ENCODE data around the gene MTG2. TPM values are rescaled to one million over a fixed set of nuclear protein-coding genes. Genes with fewer than 3 reads are reported as not detected.

The MTG2 gene
- polyA plus RNA-seq, 1 of the 3 experiments (the other 2 are of a cell fraction) = 42.9 TPM

- POLR2A ChIA-PET = no interaction called here
- no peaks in the 10 kb centered on the region for H3F3A ChIP-seq (replicated peaks; ENCODE audit: insufficient read depth)
- H3K4me2 ChIP-seq = 0 out of 2 replicates have a peak overlapping the region, but pooled peaks have one; percentile 71
- peaks cover 80% of the 10 kb centered on the region for H4K20me1 ChIP-seq (ENCODE audit: insufficient read depth)
- H3K4me3 ChIP-seq (ENCODE audit: low read depth in 2 of 2, low read length in 1 of 2) = no peak overlapping the region
- H2AFZ ChIP-seq (ENCODE audit: low read depth) = no peak overlapping the region
- H3K9me3 ChIP-seq = no peaks in the 10 kb centered on the region
- 96% methylated on average over 20 of the region's 22 CpGs for WGBS (ENCODE audit: low lambda C conversion rate)
- H3K36me3 ChIP-seq (replicated peaks in 1 of 2; ENCODE audit: control insufficient read depth in 1 of 2, insufficient read depth in 2 of 2, low read length in 1 of 2) = peaks cover 0 to 2% of the 10 kb centered on the region in 2 experiments
- no peak for DNase-seq
- H3K27me3 ChIP-seq (ENCODE audit: insufficient read depth) = no peaks in the 10 kb centered on the region
- no peak overlapping the region for H3K27ac ChIP-seq (ENCODE audit: low read depth in 2 of 2, low read length in 1 of 2)
- no peaks in the 10 kb centered on the region for H3K9me2 ChIP-seq
- no peak overlapping the region for H3K9ac ChIP-seq
- peaks cover 86% of the 10 kb centered on the region for H3K79me2 ChIP-seq (ENCODE audit: insufficient read depth)
- no peak for TF ChIP-seq MXI1 (IDR thresholded peaks at IDR 0.05; ENCODE audit: low read depth, low read length)
- no peak for TF ChIP-seq RFX5 (IDR thresholded peaks at IDR 0.05; ENCODE audit: low read length)
- TF ChIP-seq FOXJ3 (CRISPR knock-in tag; IDR thresholded peaks at IDR 0.05) = no peak
- TF ChIP-seq YY1 (IDR thresholded peaks at IDR 0.05; ENCODE audit: low read depth) = no peak
- TF ChIP-seq NRF1 (IDR thresholded peaks at IDR 0.05; ENCODE audit: low read depth, low read length) = no peak
- no peak for TF ChIP-seq TAF1 (IDR thresholded peaks at IDR 0.05; ENCODE audit: borderline replicate concordance, low read depth, low read length)
- no peak for TF ChIP-seq NFIC (IDR thresholded peaks at IDR 0.05; ENCODE audit: borderline replicate concordance)
- TF ChIP-seq SIN3A (IDR thresholded peaks at IDR 0.05; ENCODE audit: borderline replicate concordance, low read depth, low read length) = no peak
- TF ChIP-seq CTCF (IDR thresholded peaks at IDR 0.05) = no peak
- no peak for TF ChIP-seq ELF1 (IDR thresholded peaks at IDR 0.05)
- no peak for TF ChIP-seq EP300 (IDR thresholded peaks at IDR 0.05; ENCODE audit: borderline replicate concordance in 1 of 2, low read depth in 1 of 2, low read length in 1 of 2)
- TF ChIP-seq GABPA (IDR thresholded peaks at IDR 0.05; ENCODE audit: low read depth) = no peak
- TF ChIP-seq FOXM1 (IDR thresholded peaks at IDR 0.05; ENCODE audit: low read depth) = no peak
- TF ChIP-seq PBX3 (IDR thresholded peaks at IDR 0.05) = no peak
- peaks cover 0 to 21% of the 10 kb centered on the region in 2 experiments; a peak in 3 of 4 replicates for H3K4me1 ChIP-seq (ENCODE audit: control insufficient read depth in 1 of 2, insufficient read depth in 2 of 2, low read depth in 1 of 2, low read length in 1 of 2)
- CTCF ChIA-PET = interaction anchor here (1.0 to 4.7 kb wide), 3 partner anchors 11 to 137 kb away, joined by 3 to 23 read pairs (median 9); no protein-coding TSS in a partner anchor
These were observed 36.6 kb upstream of the MTG2 start for GRCh38 chr20:62146019-62146755.

- POLR2A ChIA-PET = interaction anchor here (0.5 kb wide), 1 partner anchor 21 kb away, joined by 3 read pairs; no protein-coding TSS in a partner anchor
- Histone ChIP-seq H2AFZ (ENCODE audit: low read depth) (no peak overlapping the region), H4K20me1 (ENCODE audit: insufficient read depth) (peaks cover 78% of the 10 kb centered on the region), H3K27ac (ENCODE audit: low read depth in 2 of 2, low read length in 1 of 2) (no peak overlapping the region), H3K4me2 (no peak overlapping the region), H3K9ac (no peak overlapping the region), H3K4me3 (ENCODE audit: low read depth in 2 of 2, low read length in 1 of 2) (no peak overlapping the region), H3K27me3 (ENCODE audit: insufficient read depth) (no peaks in the 10 kb centered on the region), H3K36me3 (replicated peaks in 1 of 2; ENCODE audit: control insufficient read depth in 1 of 2, insufficient read depth in 2 of 2, low read length in 1 of 2) (peaks cover 0 to 2% of the 10 kb centered on the region in 2 experiments), H3F3A (replicated peaks; ENCODE audit: insufficient read depth) (no peaks in the 10 kb centered on the region), H3K79me2 (ENCODE audit: insufficient read depth) (peaks cover 83% of the 10 kb centered on the region), H3K9me2 (no peaks in the 10 kb centered on the region), H3K9me3 (no peaks in the 10 kb centered on the region), H3K4me1 (ENCODE audit: control insufficient read depth in 1 of 2, insufficient read depth in 2 of 2, low read depth in 1 of 2, low read length in 1 of 2) (peaks cover 0 to 13% of the 10 kb centered on the region in 2 experiments; a peak in 2 of 4 replicates)
- TF ChIP-seq SMC3 (IDR thresholded peaks at IDR 0.05; ENCODE audit: low read depth, low read length) = no peak
- no peak for TF ChIP-seq EP300 (IDR thresholded peaks at IDR 0.05; ENCODE audit: borderline replicate concordance in 1 of 2, low read depth in 1 of 2, low read length in 1 of 2)
- TF ChIP-seq CTCF (IDR thresholded peaks at IDR 0.05) = no peak
- TF ChIP-seq RAD21 (IDR thresholded peaks at IDR 0.05; ENCODE audit: low read length) = no peak
- TF ChIP-seq, protein P1, sequence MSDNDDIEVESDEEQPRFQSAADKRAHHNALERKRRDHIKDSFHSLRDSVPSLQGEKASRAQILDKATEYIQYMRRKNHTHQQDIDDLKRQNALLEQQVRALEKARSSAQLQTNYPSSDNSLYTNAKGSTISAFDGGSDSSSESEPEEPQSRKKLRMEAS (IDR thresholded peaks at IDR 0.05; ENCODE audit: low read depth) = no peak
- TF ChIP-seq TEAD4 (IDR thresholded peaks at IDR 0.05; ENCODE audit: borderline replicate concordance, insufficient read depth) = no peak
- TF ChIP-seq POLR2AphosphoS5 (IDR thresholded peaks at IDR 0.05; ENCODE audit: low read depth, low read length) = no peak
- no peak for TF ChIP-seq TAF1 (IDR thresholded peaks at IDR 0.05; ENCODE audit: borderline replicate concordance, low read depth, low read length)
- DNase-seq = no peak
- CTCF ChIA-PET = interaction anchor here (0.9 to 4.7 kb wide), 4 partner anchors 10 to 155 kb away, joined by 3 to 23 read pairs (median 6); partner anchors contain the start of gene ADRM1
- 96% methylated on average over 5 of the region's 6 CpGs for WGBS (ENCODE audit: low lambda C conversion rate)
These were observed 35.7 kb upstream of the MTG2 start for GRCh38 chr20:62147125-62147524.
